GOT3 (cell line): Measurements from ENCODE around the gene SALL4.
"Not testable (repeated sequence)": the region's sequence is repeated elsewhere in the genome, so short reads cannot be mapped to it uniquely, and the experiment has no call there.

Source experiments
- DNase-seq: peaks from one replicate; lab custom pipeline; 2025; ENCODE audit warnings: mixed read lengths; lab: John Stamatoyannopoulos, UW

Gene SALL4

DNA sequence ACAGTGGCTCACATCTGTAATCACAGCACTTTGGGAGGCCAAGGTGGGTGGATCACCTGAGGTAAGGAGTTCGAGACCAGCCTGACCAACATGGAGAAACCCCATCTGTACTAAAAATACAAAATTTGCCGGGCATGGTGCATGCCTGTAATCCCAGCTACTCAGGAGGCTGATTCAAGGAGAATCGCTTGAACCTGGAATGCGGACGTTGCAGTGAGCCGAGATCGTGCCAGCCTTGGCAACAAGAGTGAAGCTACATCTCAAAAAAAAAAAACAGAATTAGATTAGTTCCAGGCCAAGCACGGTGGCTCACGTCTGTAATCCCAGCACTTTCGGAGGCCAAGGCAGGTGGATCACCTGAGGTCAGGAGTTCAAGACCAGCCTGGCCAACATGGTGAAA lies 36.9 kb downstream of the SALL4 start:
- not testable (repeated sequence) for DNase-seq

DNA sequence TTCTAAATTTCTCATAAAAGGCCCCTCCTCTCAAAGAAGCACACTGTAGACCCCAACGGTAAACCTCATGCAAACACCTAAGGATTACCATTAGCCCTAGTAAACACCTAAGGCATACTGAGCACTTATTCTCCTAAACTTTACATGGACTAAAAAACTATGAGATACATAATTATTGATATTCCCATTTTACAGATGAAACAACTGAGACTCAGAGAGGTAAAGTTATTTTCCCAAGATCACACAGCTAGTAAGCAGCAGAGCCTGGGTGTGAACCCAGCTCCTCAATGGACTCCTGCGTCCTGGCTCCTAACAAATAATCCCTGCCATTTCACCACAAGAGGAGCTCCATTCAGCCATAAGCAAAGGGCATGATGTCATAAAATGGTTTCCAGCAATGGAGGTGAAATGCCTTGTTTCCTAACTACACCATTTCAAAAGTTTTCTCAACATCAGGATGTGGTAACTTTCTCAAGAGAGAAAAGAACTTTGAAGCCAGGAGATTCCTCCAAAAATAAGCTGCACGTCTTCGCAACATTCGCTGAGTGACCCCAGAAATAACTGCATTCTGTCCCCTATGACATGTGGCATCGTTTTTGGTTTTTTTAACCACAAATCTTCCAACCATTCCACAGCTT lies 38.2 kb downstream of the SALL4 start:
- DNase-seq: no peak

DNA sequence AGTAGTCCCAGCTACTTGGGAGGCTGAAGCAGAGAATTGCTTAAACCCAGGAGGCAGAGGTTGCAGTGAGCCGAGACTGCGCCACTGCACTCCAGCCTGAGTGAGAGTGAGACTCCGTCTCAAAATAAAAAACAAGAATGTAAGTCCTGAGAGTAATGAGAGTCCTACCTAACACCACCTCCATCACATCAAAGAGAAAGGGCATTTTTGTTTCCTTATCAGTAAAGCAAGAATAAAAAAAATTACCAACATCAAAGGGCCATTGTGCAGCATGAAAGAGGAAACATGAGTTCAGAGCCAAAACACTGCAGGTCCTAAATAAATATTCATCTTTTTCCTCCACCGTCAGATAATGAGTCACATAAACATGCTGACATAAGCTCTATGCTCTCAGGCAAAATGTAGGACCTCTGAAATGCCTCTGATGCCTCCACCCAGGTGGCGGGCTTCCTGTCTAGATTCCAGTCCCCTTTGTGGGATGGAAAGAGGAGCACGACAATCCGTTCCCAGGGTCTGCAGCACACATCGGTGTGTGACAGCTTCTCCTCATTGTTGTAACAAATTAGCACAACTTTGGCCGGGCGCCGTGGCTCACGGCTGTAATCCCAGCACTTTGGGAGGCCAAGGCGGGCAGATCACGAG lies 41.3 kb downstream of the SALL4 start:
- DNase-seq: no peak

DNA sequence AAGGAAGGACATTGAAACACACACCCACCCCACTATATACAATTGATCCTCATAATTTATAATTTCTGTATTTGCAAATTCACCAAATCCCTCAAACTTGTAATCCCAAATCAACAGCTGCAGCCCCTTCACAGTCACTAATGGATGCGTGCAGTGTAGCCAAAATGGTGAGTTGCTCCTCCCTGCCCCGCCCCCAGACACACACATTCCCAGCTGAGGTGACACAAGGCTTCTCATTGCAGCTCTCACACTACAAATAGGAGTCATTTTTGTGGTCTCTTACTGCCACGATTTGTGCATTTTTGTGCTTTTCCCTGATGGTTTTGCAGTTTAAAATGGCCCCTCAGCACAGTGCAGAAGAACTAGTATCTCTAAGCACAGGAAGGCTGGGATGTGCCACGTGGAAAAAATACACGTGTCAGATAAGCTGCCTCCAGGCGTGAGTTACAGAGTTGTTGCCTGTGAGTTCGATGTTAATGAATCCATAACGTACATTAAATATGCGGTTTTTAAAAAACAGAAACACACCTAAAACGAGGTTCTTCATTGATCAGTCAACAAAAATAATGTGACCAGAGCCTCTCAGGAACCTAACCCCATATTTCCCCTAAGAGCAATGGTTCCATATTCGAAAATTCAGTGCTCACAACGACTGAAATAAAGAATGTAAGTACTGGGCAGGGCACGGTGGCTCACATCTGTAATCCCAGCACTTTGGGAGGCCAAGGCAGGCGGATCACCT lies 42.4 kb downstream of the SALL4 start:
- DNase-seq: no peak

DNA sequence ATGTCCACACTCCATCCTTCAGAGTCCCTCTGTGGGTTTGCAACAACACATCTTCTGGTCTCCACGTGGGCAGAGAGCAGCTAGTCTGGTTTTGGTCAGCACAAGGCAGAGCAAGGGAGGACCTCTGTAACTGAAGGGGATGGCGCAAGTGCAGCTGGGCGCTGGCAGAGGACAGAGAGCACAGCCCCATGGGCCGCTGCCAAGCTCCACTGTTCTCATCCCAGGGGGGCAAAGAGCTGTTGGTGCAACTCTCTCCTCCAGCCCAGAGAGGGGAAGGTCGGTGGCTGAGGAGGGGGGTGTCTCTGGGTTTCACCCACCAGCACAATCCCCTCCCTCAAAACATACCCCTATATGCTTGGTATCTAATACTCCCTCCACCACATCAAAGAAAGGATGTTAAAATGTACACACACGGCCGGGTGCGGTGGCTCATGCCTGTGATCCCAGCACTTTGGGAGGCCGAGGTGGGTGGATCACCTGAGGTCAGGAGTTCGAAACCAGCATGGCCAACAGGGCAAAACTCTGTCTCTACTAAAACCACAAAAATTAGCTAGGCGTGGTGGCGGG lies 43.3 kb downstream of the SALL4 start:
- DNase-seq: no peak

DNA sequence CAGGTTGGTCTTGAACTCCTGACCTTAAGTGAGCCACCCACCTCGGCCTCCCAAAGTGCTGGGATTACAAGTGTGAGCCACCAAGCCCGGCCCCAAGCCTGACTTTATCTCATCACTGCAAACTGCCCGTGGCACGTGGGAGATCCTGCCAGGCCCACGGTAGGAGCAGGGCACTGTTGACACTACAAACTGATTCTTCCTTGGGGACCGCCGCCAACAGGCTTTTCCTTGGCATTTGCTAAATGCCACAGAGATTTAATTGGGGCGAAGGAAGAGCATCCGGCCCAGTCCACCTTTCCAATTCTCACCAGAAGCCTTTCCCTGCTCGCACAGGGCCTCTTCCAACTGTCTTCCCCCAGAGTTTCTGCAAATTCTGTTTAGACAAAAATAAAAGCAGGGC lies 45.1 kb downstream of the SALL4 start:
- DNase-seq: no peak

DNA sequence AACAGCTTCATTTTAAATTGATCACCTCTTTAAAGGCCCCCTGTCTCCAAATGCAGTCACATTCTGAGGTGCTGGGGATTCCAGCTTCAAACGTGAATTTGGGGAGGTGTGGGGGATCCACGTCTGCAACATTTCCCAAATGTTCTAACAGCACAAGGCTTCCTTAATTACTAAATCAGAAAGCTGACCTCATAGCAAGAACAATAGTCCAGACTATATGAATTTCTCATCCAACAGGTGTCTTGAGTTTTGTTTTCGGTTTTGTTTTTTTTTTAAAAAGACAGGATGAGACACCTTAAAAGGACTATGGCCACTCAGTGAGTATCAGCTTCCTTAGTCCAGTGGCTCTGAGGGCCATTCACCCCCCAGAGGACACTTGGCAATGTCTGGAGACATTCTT lies 45.7 kb downstream of the SALL4 start:
- DNase-seq: no peak

DNA sequence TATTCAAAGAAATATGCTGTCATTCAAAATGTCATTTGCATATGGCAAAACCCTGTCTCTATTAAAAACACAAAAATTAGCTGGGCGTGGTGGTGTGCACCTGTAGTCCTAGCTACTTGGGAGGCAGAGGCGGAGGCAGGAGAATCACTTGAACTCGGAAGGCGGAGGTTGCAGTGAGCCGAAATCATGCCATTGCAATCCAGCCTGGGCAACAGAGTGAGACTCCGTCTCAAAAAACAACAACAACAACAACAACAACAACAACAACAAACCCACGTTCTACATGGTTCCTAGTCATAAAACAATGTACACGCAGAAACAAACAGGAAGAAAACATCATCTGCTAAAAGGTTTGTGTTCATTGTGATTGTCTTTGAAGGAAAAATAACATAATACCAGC lies 49.1 kb downstream of the SALL4 start:
- DNase-seq: not testable (repeated sequence)

DNA sequence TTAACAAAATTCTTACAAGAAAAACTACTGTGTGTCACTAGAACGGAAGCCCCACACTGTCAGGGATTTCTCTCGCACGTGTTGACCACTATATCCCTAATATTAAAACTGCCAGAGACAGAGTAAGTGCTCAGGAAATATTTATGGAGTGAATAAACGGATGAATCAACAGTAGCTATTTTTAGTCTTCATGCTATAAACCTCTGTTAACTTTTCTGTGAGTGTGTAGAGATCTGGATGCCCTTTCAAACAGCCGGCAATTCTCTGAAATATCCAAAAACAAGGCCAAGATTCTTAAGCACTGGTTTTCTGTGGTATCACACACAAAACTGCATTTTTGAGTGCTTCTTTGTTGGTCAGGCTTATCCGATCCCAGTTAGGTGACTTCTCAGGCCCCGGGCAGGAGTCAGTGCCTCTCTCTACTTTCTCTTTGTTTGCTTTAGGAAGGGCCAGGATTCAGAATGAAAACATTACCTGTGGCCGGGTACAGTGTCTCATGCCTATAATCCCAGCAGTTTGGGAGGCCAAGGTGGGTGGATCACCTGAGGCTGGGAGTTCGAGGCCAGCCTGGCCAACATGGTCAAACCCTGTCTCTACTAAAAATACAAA lies 49.9 kb downstream of the SALL4 start:
- no peak for DNase-seq

DNA sequence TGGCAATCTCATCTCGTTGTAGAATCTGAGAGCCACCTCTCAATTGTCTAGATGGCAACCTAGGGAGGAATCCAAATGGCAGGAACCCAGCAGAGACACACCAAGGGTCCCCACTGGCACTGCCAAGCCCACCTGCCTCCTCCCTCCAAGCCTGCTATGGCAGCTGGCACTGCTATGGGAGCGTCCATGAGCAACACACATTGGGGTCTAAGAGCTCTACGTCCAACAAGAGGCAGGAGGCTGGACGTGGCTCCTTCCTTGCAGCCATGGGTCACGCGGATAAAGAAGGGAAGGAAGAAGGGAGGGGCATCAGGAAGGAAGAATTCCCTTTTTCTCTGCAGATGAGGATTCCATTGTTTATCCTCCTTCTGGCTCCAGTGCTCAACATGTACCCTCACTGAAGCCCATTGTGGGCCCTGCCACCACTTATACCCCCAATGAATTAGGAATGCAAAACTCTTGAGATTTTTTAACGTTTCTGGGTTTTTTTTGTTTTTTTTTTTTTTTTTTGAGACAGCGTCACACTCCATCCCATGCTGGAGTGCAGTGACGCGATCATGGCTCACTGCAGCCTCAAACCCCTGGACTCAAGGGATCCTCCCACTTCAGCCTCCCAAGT lies 51.4 kb downstream of the SALL4 start:
- no peak for DNase-seq

DNA sequence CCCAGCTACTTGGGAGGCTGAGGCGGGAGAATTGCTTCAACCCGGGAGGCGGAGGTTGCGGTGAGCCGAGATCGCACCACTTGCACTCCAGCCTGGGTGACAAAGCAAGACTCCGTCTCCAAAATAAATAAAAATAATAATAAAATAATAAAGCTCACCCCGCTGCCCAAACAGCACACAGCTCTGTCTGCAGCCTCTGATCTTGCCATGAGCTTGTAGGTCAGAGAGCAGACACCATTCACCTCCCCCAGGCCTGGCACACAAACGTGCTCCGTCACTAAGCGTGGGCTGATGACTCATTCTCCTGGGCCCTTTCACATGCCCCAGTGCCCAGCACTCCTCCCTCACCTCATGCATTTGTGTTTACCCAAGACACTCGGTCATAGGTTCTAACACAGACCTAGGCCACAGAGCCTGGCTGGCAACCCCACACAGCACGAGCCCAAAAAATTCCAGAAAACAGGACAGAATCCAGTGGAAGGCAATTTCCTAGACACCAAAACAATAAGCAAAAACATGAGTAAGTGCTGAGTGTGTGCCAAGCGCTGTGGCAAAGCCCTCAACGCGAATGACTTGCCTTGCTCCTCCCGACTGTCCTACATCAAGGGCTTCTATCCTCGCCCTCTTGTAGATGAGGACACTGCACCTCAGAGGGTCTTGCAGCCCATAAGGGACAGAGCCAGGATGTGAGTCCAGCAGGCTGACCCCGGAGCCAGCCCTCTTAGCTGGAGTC lies 52.1 kb downstream of the SALL4 start:
- DNase-seq: peak; percentile 90

DNA sequence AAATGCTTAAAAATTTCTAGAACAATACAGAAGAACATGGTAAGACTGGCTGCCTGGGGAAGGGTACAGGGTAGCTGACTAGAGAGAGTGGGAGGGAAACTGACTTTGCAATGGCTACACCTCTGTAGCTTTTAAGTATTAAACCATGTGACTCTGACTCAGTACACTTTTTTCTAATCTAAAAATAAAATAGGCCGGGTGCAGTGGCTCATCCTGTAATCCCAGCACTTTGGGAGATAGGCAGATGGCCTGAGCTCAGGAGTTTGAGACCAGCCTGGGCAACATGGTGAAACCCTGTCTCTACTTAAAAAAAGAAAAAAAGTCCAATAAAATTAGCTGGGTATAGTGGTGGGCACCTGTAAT lies 52.7 kb downstream of the SALL4 start:
- DNase-seq: no peak

DNA sequence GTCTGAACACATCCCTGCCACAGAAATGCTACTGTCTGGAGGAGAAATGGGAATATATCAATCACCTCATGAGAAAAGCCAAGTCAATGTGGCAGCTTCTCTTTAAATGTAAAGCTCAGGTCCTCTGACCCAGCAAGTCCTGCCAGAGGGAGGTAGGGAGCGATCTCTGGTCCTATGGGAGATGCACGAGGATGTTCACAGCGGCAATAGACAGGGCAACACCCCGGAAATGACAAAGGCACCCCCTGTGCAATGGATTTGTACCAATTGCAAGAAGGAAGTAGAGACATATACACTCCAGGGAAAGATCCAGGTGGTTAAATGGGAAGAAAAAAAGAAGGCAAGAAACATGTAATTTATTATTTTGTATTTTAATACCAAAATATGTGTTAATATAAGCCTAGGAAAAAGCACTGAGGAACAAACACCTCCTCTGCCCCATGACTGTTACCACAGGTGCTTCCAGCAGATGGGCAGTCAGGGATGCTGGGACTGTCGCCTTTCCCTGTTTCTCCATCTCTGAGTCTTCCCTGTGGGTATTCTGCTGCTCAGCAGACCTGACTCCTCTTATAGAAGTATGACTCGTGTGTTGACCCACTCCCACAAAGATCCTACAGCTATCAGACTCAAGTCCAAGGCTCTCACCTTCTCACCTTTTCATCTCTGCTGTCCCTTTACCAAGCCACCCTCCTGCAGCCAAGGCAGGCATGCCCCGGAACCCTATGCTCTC lies 55.0 kb downstream of the SALL4 start:
- no peak for DNase-seq

DNA sequence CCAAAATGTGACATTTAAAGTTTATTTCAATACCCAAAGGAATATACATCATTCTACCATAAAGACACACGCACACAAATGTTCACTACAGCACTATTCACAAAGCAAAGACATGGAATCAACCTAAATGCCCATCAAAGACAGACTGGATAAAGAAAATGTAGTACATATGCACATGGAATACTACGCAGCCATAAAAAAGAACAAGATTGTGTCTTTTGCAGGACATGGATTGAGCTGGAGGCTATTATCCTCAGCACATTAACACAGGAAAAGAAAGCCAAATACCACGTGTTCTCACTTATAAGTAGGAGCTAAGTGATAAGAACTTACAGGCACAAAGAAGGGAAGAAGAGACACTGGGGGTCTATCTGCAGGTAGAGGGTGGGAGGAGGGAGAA lies 56.5 kb downstream of the SALL4 start:
- no peak for DNase-seq

DNA sequence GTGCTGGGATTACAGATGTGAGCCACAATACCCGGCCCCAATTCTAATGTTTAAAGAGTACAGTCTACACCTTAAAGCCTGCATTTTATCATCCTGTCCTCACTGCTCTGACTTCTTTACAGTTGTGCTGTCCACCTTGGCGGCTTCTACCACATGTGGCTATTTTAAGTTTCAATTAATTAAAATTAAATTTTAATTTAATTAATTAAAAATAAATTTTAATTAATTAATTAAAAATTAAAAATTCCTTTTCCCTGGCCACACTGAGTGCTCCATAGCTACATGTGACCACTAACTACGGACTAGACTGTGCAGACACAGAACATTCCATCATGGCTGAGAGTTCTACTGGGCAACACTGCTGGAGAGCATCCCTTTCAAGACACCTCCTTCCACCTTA lies 61.5 kb downstream of the SALL4 start:
- no peak for DNase-seq

DNA sequence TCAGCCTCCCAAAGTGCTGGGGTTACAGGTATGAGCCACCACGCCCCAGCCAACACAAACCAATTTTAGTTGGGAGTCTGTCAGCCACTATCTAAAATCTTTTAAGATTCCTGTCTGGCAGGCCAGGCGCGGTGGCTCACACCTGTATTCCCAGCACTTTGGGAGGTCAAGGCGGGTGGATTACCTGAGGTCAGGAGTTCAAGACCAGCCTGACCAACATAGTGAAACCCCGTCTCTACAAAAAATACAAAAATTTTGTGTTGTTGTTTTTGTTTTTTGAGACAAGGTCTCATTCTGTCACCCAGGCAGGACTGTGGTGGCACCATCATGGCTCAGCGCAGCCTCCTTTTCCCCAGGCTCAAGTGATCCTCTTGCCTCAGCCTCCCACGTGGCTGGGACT lies 62.0 kb downstream of the SALL4 start:
- not testable (repeated sequence) for DNase-seq

DNA sequence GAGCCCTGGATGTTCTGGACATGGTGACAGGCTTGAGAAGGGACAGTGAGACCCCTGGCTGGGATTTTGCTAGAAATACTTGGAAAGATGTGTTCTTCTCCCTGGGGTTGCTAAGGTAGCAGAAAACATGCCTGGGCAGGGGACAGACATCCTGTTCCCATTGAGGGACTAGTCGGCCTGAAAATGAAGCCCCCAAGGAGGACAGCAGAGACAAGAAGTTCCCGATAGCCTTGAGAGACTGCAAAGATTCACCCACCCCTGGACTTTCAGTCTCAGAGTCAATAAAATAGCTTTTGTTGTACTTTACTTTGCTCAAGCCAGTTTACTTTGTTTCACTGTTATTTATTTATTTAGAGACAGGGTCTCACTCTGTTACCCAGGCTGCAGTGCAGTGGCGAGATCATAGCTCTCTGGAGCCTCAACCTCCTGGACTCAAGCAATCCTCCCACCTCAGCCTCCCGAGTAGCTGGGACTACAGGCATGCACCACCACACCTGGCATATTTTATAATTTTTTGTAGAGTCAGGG lies 62.5 kb downstream of the SALL4 start:
- DNase-seq: no peak

DNA sequence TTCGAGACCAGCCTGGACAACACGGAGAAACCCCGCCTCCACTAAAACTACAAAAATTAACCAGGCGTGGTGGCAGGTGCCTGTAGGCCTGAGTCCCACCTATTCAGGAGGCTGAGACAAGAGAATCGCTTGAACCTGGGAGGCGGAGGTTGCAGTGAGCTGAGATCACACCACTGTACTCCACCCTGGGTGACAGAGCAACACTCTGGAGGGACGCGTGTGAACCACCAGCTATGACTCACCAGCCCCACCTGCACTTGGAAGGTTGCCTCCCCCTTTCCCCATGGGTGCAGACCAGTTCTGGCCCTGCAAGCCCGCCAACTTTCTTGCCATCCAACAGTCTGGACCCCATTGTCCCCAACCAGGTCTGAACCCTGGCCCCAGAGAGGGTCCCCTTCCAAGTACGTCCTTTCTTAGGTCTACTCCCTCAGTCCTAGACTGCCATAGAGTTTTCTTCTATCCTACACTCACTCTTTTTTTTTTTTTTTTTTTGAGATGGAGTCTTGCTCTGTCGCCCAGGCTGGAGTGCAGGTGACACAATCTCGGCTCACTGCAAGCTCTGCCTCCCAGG lies 63.4 kb downstream of the SALL4 start:
- DNase-seq: no peak

DNA sequence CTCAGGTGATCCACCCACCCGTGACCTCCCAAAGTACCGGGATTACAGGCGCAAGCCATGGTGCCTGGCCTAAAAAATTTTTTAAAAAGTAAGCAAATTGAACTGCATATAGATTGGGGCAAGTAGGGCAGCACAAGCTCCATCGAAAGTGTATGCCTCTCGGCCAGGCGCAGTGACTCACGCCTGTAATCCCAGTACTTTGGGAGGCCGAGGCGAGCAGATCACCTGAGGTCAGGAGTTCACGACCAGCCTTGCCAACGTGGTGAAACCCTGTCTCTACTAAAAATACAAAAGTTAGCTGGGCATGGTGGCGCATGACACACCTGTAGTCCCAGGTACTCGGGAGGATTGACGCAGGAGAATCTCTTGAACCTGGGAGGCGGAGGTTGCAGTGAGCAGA lies 64.1 kb downstream of the SALL4 start:
- DNase-seq: not testable (repeated sequence)

DNA sequence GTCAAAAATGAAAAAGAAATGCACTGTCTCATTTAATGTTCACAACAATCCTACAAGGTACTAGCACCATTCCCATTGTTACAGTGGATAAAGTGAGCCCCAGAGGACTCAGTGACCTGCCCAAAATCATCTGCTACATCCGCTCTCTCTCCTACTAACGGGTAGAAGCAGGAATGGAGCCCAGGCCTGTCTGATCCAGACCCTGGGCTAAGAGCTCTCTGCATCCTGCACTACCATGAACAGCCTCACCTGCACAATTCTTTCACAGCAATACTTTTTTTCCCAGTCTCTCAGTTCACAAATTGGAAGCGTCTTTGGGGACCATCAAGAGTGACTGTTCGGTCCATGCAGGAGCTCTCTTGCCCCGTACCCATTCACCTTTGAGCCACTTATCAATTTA lies 65.4 kb downstream of the SALL4 start:
- no peak for DNase-seq
